ENCODE data around the gene AQP7. TPM values are rescaled to one million over a fixed set of nuclear protein-coding genes. Genes with fewer than 3 reads are reported as not detected.

AQP7 gene
- total and polyA plus RNA-seq, 9 of the 15 experiments (the other 6 are each of a cell fraction or from before 2014, with no cell fraction given), result 0.04 to 0.53 (median 0.07) TPM; not detected in 4

- H3K4me1 ChIP-seq (replicated peaks in 1 of 2; ENCODE audit: control insufficient read depth in 2 of 2, insufficient read depth in 2 of 2, low read length in 2 of 2), result peaks cover 23 to 27% of the 10 kb centered on the region in 2 experiments
- no peaks in the 10 kb centered on the region for H3K9me1 ChIP-seq (ENCODE audit: control insufficient read depth, insufficient read depth, low read length)
- no peak overlapping the region; the same call in 2 of the 3 replicates for H3K27ac ChIP-seq (ENCODE audit: extremely low read depth, low read depth, low read length)
- no peak for ATAC-seq
- 58% methylated on average over 4 of the region's 4 CpGs for WGBS (ENCODE audit: insufficient coverage, low coverage, missing lambda C conversion rate)
- peaks cover 30% of the 10 kb centered on the region; the same call in 2 of the 3 replicates for H3K36me3 ChIP-seq (ENCODE audit: control insufficient read depth, insufficient read depth, low read length)
- intact Hi-C loops (cut with micrococcal nuclease), result no loop called here
- H2AFZ ChIP-seq (ENCODE audit: low read depth, low read length), result no peak overlapping the region
- no peak overlapping the region for H3K4me2 ChIP-seq (ENCODE audit: insufficient read depth, low read length)
- no peaks in the 10 kb centered on the region for H4K20me1 ChIP-seq (replicated peaks; ENCODE audit: control insufficient read depth, insufficient read depth, low read length)
- POLR2A ChIA-PET, result interaction anchor here (0.6 to 1.9 kb wide), 4 partner anchors 8 to 162 kb away, joined by 3 to 5 read pairs (median 3); partner anchors contain the start of gene SPINK4
- no peak overlapping the region for H3K4me3 ChIP-seq
- CTCF ChIA-PET (ENCODE audit: low intra/inter-chr PET ratio), result no interaction called here
- peak overlapping the region in 1 of 2 experiments; percentile 24; a peak in 1 of 4 replicates for H3K9ac ChIP-seq (ENCODE audit: insufficient read depth in 1 of 2, low read depth in 2 of 2, low read length in 2 of 2)
- no peak for DNase-seq (ENCODE audit: extremely low read depth in 1 of 4, low spot score in 3 of 4)
- H3K27me3 ChIP-seq (ENCODE audit: control insufficient read depth in 2 of 2, insufficient read depth in 2 of 2, low read length in 2 of 2), result no peaks in the 10 kb centered on the region
- in situ Hi-C loops (cut with MboI), result no loop called here
- FAIRE-seq, result no peak
- BruUV-seq (replicated peaks), result no TSS peak
- no peaks in the 10 kb centered on the region for H3K9me3 ChIP-seq (replicated peaks; ENCODE audit: control insufficient read depth, insufficient read depth, low read depth, low read length)
- no peaks in the 10 kb centered on the region for H3K79me2 ChIP-seq (ENCODE audit: control insufficient read depth, insufficient read depth, low read length)
- TF ChIP-seq E4F1 (CRISPR knock-in tag; IDR thresholded peaks at IDR 0.05; ENCODE audit: borderline replicate concordance) (no peak), MLLT1 (IDR thresholded peaks at IDR 0.05) (no peak), BCLAF1 (IDR thresholded peaks at IDR 0.05; ENCODE audit: borderline replicate concordance in 1 of 2, control insufficient read depth in 1 of 2, low read depth in 2 of 2, low read length in 1 of 2) (no peak), FOSL1 (tag; conservative IDR thresholded peaks at IDR 0.05) (no peak), PHF8 (IDR thresholded peaks at IDR 0.05; ENCODE audit: borderline replicate concordance, low read length) (no peak), TAF9B (IDR thresholded peaks at IDR 0.05; ENCODE audit: partially characterized antibody) (no peak), ATF2 (CRISPR knock-in tag; IDR thresholded peaks at IDR 0.05) (no peak), SNIP1 (IDR thresholded peaks at IDR 0.05; ENCODE audit: low read depth) (no peak), NR2C2 (CRISPR knock-in tag; IDR thresholded peaks at IDR 0.05) (no peak), NR2C2 (tag; IDR thresholded peaks at IDR 0.05) (no peak), GATAD2B (IDR thresholded peaks at IDR 0.05; ENCODE audit: borderline replicate concordance) (no peak)
Observed at GRCh38 chr9:33372900-33373299, 29.5 kb downstream of the AQP7 start.
